K562 (cell line): ENCODE data around the gene DGLUCY. TPM values are rescaled to one million over a fixed set of nuclear protein-coding genes. Genes with fewer than 3 reads are reported as not detected.

Source experiments
- ATAC-seq: fragments of 200-7000 bp; cut with Tn5 transposase; 3 replicates; pipeline ENCODE4 v1.9.1; 2020; ENCODE audit warnings: moderate library complexity
- BruUV-seq: library from RNA; stranded (reverse); fragments of 400-500 nt; replicated peaks from 2 replicates; lab custom pipeline; 2021; lab: Mats Ljungman, UMichigan
- CTCF ChIA-PET: fragments of 300-600 bp; formaldehyde crosslinking; extraction: SDS; loops from one replicate; lab custom pipeline; 2021; ENCODE audit warnings: low intra/inter-chr PET ratio; lab: Yijun Ruan, JAX
- POLR2A ChIA-PET: fragments of 300-600, 350-650 bp; sonication (Branson Sonifier 250); formaldehyde crosslinking; extraction: SDS; loops from one replicate; lab custom pipeline; 2021; ENCODE audit warnings: antibody characterized with exemption, inconsistent platforms; lab: Yijun Ruan, JAX
- DNase-seq, 4 experiments: peaks; one replicate each; pipeline versions ENCODE4 v3.0.0 to v3.0.0-alpha.2; 2011 to 2018; ENCODE audit warnings: low spot score in 3 of 4, mixed read lengths in 3 of 4; ENCODE audit errors: extremely low read depth in 1 of 4
- FAIRE-seq: peaks from 2 replicates; lab custom pipeline; 2011; peaks lifted over from hg19 to GRCh38; lab: Jason Lieb, UNC
- H2AFZ ChIP-seq: 2 replicates; pipeline ENCODE4 v1.6.0; 2011; ENCODE audit warnings: low read depth, low read length, control low read depth, inconsistent platforms
- H3K27ac ChIP-seq: fragments of 200-600 bp; 3 replicates; pipeline ENCODE4 v1.8.0; 2011; ENCODE audit warnings: low read depth, mild to moderate bottlenecking, control low read depth, inconsistent platforms, low read length, moderate library complexity, mixed read lengths; ENCODE audit errors: extremely low read depth
- H3K27me3 ChIP-seq, 2 experiments: fragments of 300-600 bp in 1 of 2; 2 replicates in 1 of 2; 3 replicates in 1 of 2; pipeline versions ENCODE4 v1.6.0 to v1.8.0; 2011; ENCODE audit warnings: inconsistent platforms in 2 of 2, low read length in 2 of 2, mild to moderate bottlenecking in 1 of 2, mixed read lengths in 1 of 2, moderate library complexity in 1 of 2; ENCODE audit not compliant: control insufficient read depth in 2 of 2, insufficient read depth in 2 of 2
- H3K36me3 ChIP-seq: fragments of 300-600 bp; 3 replicates; pipeline ENCODE4 v1.8.0; 2011; ENCODE audit warnings: mild to moderate bottlenecking, low read length, inconsistent platforms; ENCODE audit not compliant: control insufficient read depth, insufficient read depth
- H3K4me1 ChIP-seq, 2 experiments: fragments of 200-600 bp in 1 of 2; replicated peaks in 1 of 2; 2 replicates in 1 of 2; 3 replicates in 1 of 2; pipeline versions ENCODE4 v1.5.1 to v1.8.0; 2011; ENCODE audit warnings: inconsistent platforms in 2 of 2, low read length in 2 of 2, mild to moderate bottlenecking in 1 of 2, mixed read lengths in 1 of 2, moderate library complexity in 1 of 2; ENCODE audit not compliant: control insufficient read depth in 2 of 2, insufficient read depth in 2 of 2
- H3K4me2 ChIP-seq: 2 replicates; pipeline ENCODE4 v1.6.1; 2011; ENCODE audit warnings: low read length, control low read depth, inconsistent platforms, mixed read lengths; ENCODE audit not compliant: insufficient read depth
- H3K4me3 ChIP-seq: fragments of 200-600 bp; sonication (generic), shearing (Covaris generic); 2 replicates; pipeline ENCODE4 v1.5.1; 2016; ENCODE audit warnings: control low read depth, inconsistent platforms
- H3K79me2 ChIP-seq: fragments of 200-600 bp; 3 replicates; pipeline ENCODE4 v1.8.0; 2011; ENCODE audit warnings: low read length, inconsistent platforms; ENCODE audit not compliant: control insufficient read depth, insufficient read depth
- H3K9ac ChIP-seq, 2 experiments: 2 replicates each; pipeline versions ENCODE4 v1.6.0 to v1.6.1; 2011; ENCODE audit warnings: low read depth in 2 of 2, low read length in 2 of 2, control low read depth in 1 of 2, inconsistent platforms in 1 of 2, mild to moderate bottlenecking in 1 of 2, mixed read lengths in 1 of 2; ENCODE audit not compliant: insufficient read depth in 1 of 2
- H3K9me1 ChIP-seq: one replicate; pipeline ENCODE4 v1.6.0; 2011; ENCODE audit warnings: inconsistent platforms, mild to moderate bottlenecking, low read length, moderate library complexity; ENCODE audit not compliant: control insufficient read depth, insufficient read depth
- H3K9me3 ChIP-seq: replicated peaks from 2 replicates; pipeline ENCODE4 v1.5.1; 2011; ENCODE audit warnings: low read depth, low read length, inconsistent platforms; ENCODE audit not compliant: control insufficient read depth, insufficient read depth
- H4K20me1 ChIP-seq: replicated peaks from 2 replicates; pipeline ENCODE4 v1.6.1; 2011; ENCODE audit warnings: low read length, inconsistent platforms, mixed read lengths; ENCODE audit not compliant: control insufficient read depth, insufficient read depth
- ARNT ChIP-seq, 2 experiments: fragments of 450-650 bp; IDR thresholded peaks; 2 replicates each; pipeline ENCODE4 v1.6.1; 2016; ENCODE audit warnings: mild to moderate bottlenecking in 1 of 2
- HNRNPH1 ChIP-seq: fragments of 200-400 bp; formaldehyde crosslinking; optimal IDR thresholded peaks from 2 replicates; pipeline ENCODE3; 2017; ENCODE audit warnings: low read depth, mild to moderate bottlenecking, low read length, moderate library complexity
- MAFG ChIP-seq: fragments of 450-650 bp; conservative IDR thresholded peaks from 2 replicates; pipeline ENCODE4 v1.6.1; 2016; ENCODE audit warnings: missing genetic modification characterization, missing compliant biosample characterization
- MBD2 ChIP-seq: sonication (generic); IDR thresholded peaks from 2 replicates; pipeline ENCODE4 v1.6.1; 2016; ENCODE audit warnings: low read depth, borderline replicate concordance
- NEUROD1 ChIP-seq: fragments of 150-350 bp; IDR thresholded peaks from 2 replicates; pipeline ENCODE4 v1.6.1; 2014; ENCODE audit warnings: borderline replicate concordance, low read length, low read depth; ENCODE audit not compliant: partially characterized antibody
- NFYB ChIP-seq: IDR thresholded peaks from 2 replicates; pipeline ENCODE4 v1.6.1; 2011; ENCODE audit warnings: mild to moderate bottlenecking, moderate library complexity; ENCODE audit not compliant: insufficient read length; ENCODE audit errors: extremely low read depth
- SETDB1 ChIP-seq: IDR thresholded peaks from one replicate; pipeline ENCODE4 v1.6.1; 2012; ENCODE audit warnings: low read length, control low read depth, inconsistent platforms
- SRSF3 ChIP-seq: fragments of 200-400 bp; formaldehyde crosslinking; IDR thresholded peaks from 2 replicates; pipeline ENCODE4 v1.6.1; 2016; ENCODE audit warnings: mild to moderate bottlenecking, low read length, moderate library complexity; ENCODE audit not compliant: insufficient read depth
- TOE1 ChIP-seq, 2 experiments: fragments of 450-650 bp in 1 of 2; sonication (generic) in 1 of 2; formaldehyde crosslinking in 1 of 2; IDR thresholded peaks; 2 replicates each; pipeline versions ENCODE4 v1.7.1 to v1.8.0; 2016 to 2022; ENCODE audit warnings: borderline replicate concordance in 2 of 2, mild to moderate bottlenecking in 2 of 2, antibody characterized with exemption in 1 of 2, inconsistent platforms in 1 of 2, low read depth in 1 of 2, missing genetic modification reagents in 1 of 2, moderate library complexity in 1 of 2
- ZBTB8A ChIP-seq: fragments of 450-650 bp; IDR thresholded peaks from 2 replicates; pipeline ENCODE4 v1.6.1; 2018; ENCODE audit warnings: mild to moderate bottlenecking, moderate library complexity; ENCODE audit not compliant: partially characterized antibody
- ZNF431 ChIP-seq: sonication (generic); formaldehyde crosslinking; IDR thresholded peaks from 2 replicates; pipeline ENCODE4 v1.8.0; 2022; ENCODE audit warnings: mild to moderate bottlenecking, missing genetic modification reagents
- ZNF644 ChIP-seq: fragments of 200-800 bp; sonication (Bioruptor generic); IDR thresholded peaks from 2 replicates; pipeline ENCODE4 v1.6.1; 2016; ENCODE audit warnings: low read depth, missing genetic modification characterization, missing compliant biosample characterization
- ZNF699 ChIP-seq: fragments of 250-450 bp; sonication (Bioruptor Pico); IDR thresholded peaks from 2 replicates; pipeline ENCODE4 v1.8.0; 2021; ENCODE audit warnings: mild to moderate bottlenecking, moderate library complexity; ENCODE audit not compliant: insufficient replicate concordance
- WGBS: fragments of 100-300 bp; shearing (Covaris generic); methylation state at CpG from one replicate; pipeline ENCODE4 v1.1.6; 2016; ENCODE audit warnings: low coverage, mixed read lengths; ENCODE audit not compliant: insufficient coverage; ENCODE audit errors: missing lambda C conversion rate; 5-methylcytosine and 5-hydroxymethylcytosine counted together
- in situ Hi-C: fragments of 300-500 bp; cut with MboI; formaldehyde crosslinking; loops from 4 replicates; pipeline ENCODE4 v1.15.0; 2018; ENCODE audit warnings: inconsistent platforms, mixed read lengths
- intact Hi-C: fragments of 100-400 bp; cut with micrococcal nuclease; formaldehyde crosslinking; loops from 2 replicates; pipeline ENCODE4 v1.14.2; 2022
- polyA plus RNA-seq, 8 experiments: library from polyadenylated mRNA; depleted of rRNA in 4 of 8; stranded (reverse) in 5 of 8; unstranded in 3 of 8; fragments of >200 nt; fragmentation: Nextera tagmentation in 2 of 8; fragmentation: Illumina TruSeq in 1 of 8; extraction: Ambion mirVana in 2 of 8; extraction: Trizol in 1 of 8; gene quantifications; 2 replicates each; pipeline versions ENCODE4 v1.2.1 to v1.2.3, GENCODE V29; 2011 to 2014; ENCODE audit warnings: inconsistent platforms in 1 of 8, missing spikeins in 1 of 8
- total RNA-seq, 7 experiments: library from RNA; depleted of rRNA in 6 of 7; stranded (reverse); fragments of >200 nt in 6 of 7; fragmentation: Illumina TruSeq in 2 of 7; extraction: Trizol in 2 of 7; gene quantifications; 2 replicates each; pipeline versions ENCODE4 v1.2.1 to v1.2.3, GENCODE V29; 2011 to 2021; ENCODE audit warnings: low replicate concordance in 1 of 7
- TF ChIP-seq, protein P1 (sequence below), 2 experiments: fragments of 450-650 bp in 1 of 2; IDR thresholded peaks; 2 replicates each; pipeline ENCODE4 v1.6.1; 2011 to 2017; ENCODE audit warnings: low read depth in 2 of 2, antibody characterized with exemption in 1 of 2, borderline replicate concordance in 1 of 2, low read length in 1 of 2, mild to moderate bottlenecking in 1 of 2, mixed read lengths in 1 of 2; ENCODE audit not compliant: control insufficient read depth in 1 of 2
- TF ChIP-seq, protein P2 (sequence below): sonication (generic); formaldehyde crosslinking; IDR thresholded peaks from 2 replicates; pipeline ENCODE4 v1.8.0; 2023; ENCODE audit warnings: mild to moderate bottlenecking, missing genetic modification reagents
- TF ChIP-seq, protein P3 (sequence below): fragments of 250-450 bp; sonication (Bioruptor Pico); IDR thresholded peaks from 2 replicates; pipeline ENCODE4 v1.4.0; 2020; ENCODE audit warnings: mild to moderate bottlenecking, moderate library complexity

The DGLUCY gene
- total and polyA plus RNA-seq, 9 of the 15 experiments (the other 6 are each of a cell fraction or from before 2014, with no cell fraction given), result 9.9 to 28.4 (median 21.0) TPM

DNA sequence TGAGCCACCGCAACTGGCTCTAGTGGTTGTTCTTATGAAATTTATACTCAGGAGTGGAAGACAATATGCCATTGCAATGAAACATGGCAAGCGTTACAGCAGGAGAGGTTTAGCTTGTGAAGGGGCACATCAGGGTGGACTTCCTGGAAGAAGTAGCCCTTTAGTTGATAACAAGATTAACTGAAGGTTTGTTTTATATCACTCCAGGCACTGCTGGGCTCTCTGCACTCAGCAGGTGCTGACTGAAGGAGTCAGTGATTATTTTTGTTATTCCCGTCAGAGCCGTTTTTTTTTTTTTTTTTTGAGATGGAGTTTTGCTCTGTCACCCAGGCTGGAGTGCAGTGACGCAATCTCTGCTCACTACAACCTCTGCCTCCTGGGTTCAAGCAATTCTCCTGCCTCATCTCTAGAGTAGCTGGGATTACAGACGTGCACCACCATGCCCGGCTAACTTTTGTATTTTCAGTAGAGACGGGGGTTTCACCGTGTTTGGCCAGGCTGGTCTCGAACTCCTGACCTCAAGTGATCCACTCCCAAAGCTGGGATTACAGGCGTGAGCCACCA, 148.2 kb downstream of the DGLUCY start:
- H3K27ac ChIP-seq, result no peak overlapping the region
- peaks cover 28 to 40% of the 10 kb centered on the region in 2 experiments; a peak in 4 of 5 replicates for H3K4me1 ChIP-seq
- FAIRE-seq (no peak), ATAC-seq (no peak), DNase-seq (no peak)
- no peaks in the 10 kb centered on the region for H4K20me1 ChIP-seq
- H3K27me3 ChIP-seq, result no peaks in the 10 kb centered on the region
- no peaks in the 10 kb centered on the region; the same call in 2 of the 3 replicates for H3K36me3 ChIP-seq
- 46% methylated on average over 8 of the region's 11 CpGs for WGBS
- H3K4me3 ChIP-seq, result no peak overlapping the region
- CTCF ChIA-PET, result no interaction called here
- no peaks in the 10 kb centered on the region for H3K9me3 ChIP-seq
- H3K4me2 ChIP-seq, result no peak overlapping the region
- no TSS peak for BruUV-seq
- no peak overlapping the region for H2AFZ ChIP-seq
- peaks cover 31% of the 10 kb centered on the region for H3K79me2 ChIP-seq
- intact Hi-C loops, result no loop called here
- H3K9ac ChIP-seq, result no peak overlapping the region
- POLR2A ChIA-PET, result interaction anchor here (0.6 kb wide), 1 partner anchor 58 kb away, joined by 5 read pairs; no protein-coding TSS in a partner anchor
- H3K9me1 ChIP-seq, result no peaks in the 10 kb centered on the region
- in situ Hi-C loops, result no loop called here
- TF ChIP-seq, protein P1, sequence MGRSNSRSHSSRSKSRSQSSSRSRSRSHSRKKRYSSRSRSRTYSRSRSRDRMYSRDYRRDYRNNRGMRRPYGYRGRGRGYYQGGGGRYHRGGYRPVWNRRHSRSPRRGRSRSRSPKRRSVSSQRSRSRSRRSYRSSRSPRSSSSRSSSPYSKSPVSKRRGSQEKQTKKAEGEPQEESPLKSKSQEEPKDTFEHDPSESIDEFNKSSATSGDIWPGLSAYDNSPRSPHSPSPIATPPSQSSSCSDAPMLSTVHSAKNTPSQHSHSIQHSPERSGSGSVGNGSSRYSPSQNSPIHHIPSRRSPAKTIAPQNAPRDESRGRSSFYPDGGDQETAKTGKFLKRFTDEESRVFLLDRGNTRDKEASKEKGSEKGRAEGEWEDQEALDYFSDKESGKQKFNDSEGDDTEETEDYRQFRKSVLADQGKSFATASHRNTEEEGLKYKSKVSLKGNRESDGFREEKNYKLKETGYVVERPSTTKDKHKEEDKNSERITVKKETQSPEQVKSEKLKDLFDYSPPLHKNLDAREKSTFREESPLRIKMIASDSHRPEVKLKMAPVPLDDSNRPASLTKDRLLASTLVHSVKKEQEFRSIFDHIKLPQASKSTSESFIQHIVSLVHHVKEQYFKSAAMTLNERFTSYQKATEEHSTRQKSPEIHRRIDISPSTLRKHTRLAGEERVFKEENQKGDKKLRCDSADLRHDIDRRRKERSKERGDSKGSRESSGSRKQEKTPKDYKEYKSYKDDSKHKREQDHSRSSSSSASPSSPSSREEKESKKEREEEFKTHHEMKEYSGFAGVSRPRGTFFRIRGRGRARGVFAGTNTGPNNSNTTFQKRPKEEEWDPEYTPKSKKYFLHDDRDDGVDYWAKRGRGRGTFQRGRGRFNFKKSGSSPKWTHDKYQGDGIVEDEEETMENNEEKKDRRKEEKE (IDR thresholded peaks at IDR 0.05; ENCODE audit: borderline replicate concordance in 1 of 2, control insufficient read depth in 1 of 2, low read depth in 2 of 2, low read length in 1 of 2), result no peak
- TF ChIP-seq SETDB1 (no peak), MAFG (no peak), ARNT (IDR thresholded peaks at IDR 0.05) (no peak), HNRNPH1 (no peak), SRSF3 (no peak), NEUROD1 (no peak), ZNF431 (CRISPR knock-in tag) (no peak), ZNF699 (CRISPR knock-in tag) (no peak), ZBTB8A (no peak), TOE1 (IDR thresholded peaks at IDR 0.05; ENCODE audit: borderline replicate concordance) (no peak), TOE1 (CRISPR knock-in tag; IDR thresholded peaks at IDR 0.05; ENCODE audit: borderline replicate concordance, low read depth) (no peak), ZNF644 (no peak), NFYB (no peak), MBD2 (no peak)
- TF ChIP-seq, protein P2, sequence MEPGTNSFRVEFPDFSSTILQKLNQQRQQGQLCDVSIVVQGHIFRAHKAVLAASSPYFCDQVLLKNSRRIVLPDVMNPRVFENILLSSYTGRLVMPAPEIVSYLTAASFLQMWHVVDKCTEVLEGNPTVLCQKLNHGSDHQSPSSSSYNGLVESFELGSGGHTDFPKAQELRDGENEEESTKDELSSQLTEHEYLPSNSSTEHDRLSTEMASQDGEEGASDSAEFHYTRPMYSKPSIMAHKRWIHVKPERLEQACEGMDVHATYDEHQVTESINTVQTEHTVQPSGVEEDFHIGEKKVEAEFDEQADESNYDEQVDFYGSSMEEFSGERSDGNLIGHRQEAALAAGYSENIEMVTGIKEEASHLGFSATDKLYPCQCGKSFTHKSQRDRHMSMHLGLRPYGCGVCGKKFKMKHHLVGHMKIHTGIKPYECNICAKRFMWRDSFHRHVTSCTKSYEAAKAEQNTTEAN (CRISPR knock-in tag), result no peak
- TF ChIP-seq, protein P3, sequence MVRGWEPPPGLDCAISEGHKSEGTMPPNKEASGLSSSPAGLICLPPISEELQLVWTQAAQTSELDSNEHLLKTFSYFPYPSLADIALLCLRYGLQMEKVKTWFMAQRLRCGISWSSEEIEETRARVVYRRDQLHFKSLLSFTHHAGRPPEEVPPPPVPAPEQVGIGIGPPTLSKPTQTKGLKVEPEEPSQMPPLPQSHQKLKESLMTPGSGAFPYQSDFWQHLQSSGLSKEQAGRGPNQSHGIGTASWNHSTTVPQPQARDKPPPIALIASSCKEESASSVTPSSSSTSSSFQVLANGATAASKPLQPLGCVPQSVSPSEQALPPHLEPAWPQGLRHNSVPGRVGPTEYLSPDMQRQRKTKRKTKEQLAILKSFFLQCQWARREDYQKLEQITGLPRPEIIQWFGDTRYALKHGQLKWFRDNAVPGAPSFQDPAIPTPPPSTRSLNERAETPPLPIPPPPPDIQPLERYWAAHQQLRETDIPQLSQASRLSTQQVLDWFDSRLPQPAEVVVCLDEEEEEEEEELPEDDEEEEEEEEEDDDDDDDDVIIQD (CRISPR knock-in tag), result no peak
